Muscle layer of duodenum (tissue), 2 donors: ENCODE measurements around the gene IRF2.

Source experiments
- H3K27ac ChIP-seq: one replicate; pipeline ENCODE4 v1.7.0; 2013; ENCODE audit warnings: mild to moderate bottlenecking, low read length
- H3K27me3 ChIP-seq: one replicate; pipeline ENCODE4 v1.7.0; 2013; ENCODE audit warnings: low read depth, mild to moderate bottlenecking, control low read depth, low read length
- H3K36me3 ChIP-seq, 2 donors: one replicate each; pipeline ENCODE4 v1.7.0; 2013; ENCODE audit warnings: low read length in 2 of 2, control low read depth in 1 of 2, mild to moderate bottlenecking in 1 of 2; ENCODE audit not compliant: insufficient read depth in 2 of 2, control insufficient read depth in 1 of 2
- H3K4me1 ChIP-seq, 2 donors: one replicate each; pipeline ENCODE4 v1.7.0; 2013; ENCODE audit warnings: low read length in 2 of 2, mild to moderate bottlenecking in 2 of 2, control low read depth in 1 of 2, moderate library complexity in 1 of 2; ENCODE audit not compliant: insufficient read depth in 2 of 2, control insufficient read depth in 1 of 2
- H3K4me3 ChIP-seq, 2 donors: one replicate each; pipeline ENCODE4 v1.7.0; 2013; ENCODE audit warnings: low read length in 2 of 2, low read depth in 1 of 2, mild to moderate bottlenecking in 1 of 2
- H3K9me3 ChIP-seq, 2 donors: one replicate each; pipeline ENCODE4 v1.7.0; 2013; ENCODE audit warnings: low read length in 2 of 2, control low read depth in 1 of 2, mild to moderate bottlenecking in 1 of 2; ENCODE audit not compliant: control insufficient read depth in 1 of 2
- donor health status: healthy.

IRF2 gene

DNA sequence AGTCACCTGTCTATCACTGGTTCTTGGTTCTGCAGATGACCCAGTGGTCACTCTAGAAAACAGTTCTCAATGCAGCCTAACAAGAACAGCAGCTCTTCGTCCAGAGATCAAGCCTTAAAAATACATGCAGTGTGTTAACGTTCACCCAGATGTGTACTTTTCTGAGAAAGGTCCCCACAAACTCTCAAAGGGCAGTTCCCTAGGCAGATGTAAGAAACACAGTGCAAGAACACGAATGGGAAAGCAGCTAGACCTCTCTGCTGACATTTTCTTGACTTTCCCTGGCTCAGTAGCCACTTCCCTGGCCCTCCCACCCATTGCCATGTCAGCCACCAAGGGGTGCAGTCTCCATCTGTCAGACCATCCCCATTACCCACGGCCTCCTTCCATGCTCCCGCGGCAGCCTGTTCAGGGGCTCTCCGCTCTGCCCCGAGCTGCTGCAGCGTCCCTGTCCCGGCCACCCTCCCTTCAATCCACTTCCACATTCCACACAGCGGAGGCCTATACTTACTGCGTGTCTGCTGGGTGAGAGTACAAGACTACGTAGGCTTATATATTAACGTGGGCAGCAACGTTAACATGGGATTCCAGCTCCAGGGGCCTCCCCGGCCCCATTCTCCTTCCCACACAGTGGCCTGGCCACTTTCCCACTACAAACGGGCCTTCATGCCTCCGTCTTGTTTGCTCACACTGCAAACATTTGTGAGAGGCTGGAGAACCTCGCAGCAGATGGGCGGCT, 34.3 kb downstream of the IRF2 start:
- H3K4me3 ChIP-seq, result peak overlapping the region in 1 of 2 donors; percentile 17
- peak overlapping the region; percentile 33 for H3K27ac ChIP-seq
- no peaks in the 10 kb centered on the region for H3K9me3 ChIP-seq
- no peaks in the 10 kb centered on the region for H3K36me3 ChIP-seq
- peaks cover 6 to 37% of the 10 kb centered on the region in 2 donors for H3K4me1 ChIP-seq
- no peaks in the 10 kb centered on the region for H3K27me3 ChIP-seq

DNA sequence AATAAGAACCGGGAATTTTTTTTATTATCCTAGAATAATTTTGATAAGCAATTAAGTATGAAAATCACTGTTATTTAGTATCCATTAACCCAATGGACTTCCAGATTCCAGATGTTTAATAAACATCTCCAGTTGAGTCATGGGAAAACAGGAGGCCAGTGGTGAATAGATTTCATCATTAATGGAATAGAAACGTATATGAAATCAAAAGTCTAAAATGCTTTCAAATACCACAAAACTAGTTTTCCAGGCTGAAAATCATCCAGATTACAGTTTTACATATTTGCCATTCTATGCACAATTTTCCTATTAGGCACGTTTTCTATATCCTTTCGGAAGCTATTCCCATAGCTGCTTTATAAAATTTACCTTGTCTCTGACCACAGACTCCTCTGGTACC, 35.0 kb downstream of the IRF2 start:
- Histone ChIP-seq H3K4me1 (peaks cover 6 to 31% of the 10 kb centered on the region in 2 donors), H3K27ac (no peak overlapping the region), H3K27me3 (no peaks in the 10 kb centered on the region)

DNA sequence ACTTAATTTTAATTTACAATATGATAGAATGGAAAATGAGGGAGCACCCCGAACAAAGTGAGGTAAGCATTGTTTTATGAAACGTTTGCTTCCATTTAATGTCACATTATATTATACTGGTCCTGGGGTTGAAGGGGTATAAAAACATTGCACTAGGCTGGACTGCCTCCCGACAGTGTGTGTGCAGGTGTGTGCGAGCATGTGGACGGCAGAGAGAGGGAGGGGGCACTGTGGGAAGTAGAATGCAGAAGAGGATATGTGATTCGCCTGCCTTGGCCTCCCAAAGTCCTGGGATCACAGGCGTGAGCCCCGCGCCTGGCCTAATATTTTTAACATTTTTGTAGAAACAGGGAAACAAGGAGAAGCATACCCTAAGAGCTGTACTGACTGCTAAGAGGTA, 36.0 kb downstream of the IRF2 start:
- Histone ChIP-seq H3K4me1 (peaks cover 6 to 23% of the 10 kb centered on the region in 2 donors), H3K4me3 (no peak overlapping the region), H3K27me3 (no peaks in the 10 kb centered on the region), H3K27ac (no peak overlapping the region), H3K36me3 (no peaks in the 10 kb centered on the region), H3K9me3 (no peaks in the 10 kb centered on the region)

More for the DNA sequence above, 35.0 kb downstream of the IRF2 start:
- Histone ChIP-seq H3K9me3 (no peaks in the 10 kb centered on the region), H3K36me3 (no peaks in the 10 kb centered on the region), H3K4me3 (no peak overlapping the region)

DNA sequence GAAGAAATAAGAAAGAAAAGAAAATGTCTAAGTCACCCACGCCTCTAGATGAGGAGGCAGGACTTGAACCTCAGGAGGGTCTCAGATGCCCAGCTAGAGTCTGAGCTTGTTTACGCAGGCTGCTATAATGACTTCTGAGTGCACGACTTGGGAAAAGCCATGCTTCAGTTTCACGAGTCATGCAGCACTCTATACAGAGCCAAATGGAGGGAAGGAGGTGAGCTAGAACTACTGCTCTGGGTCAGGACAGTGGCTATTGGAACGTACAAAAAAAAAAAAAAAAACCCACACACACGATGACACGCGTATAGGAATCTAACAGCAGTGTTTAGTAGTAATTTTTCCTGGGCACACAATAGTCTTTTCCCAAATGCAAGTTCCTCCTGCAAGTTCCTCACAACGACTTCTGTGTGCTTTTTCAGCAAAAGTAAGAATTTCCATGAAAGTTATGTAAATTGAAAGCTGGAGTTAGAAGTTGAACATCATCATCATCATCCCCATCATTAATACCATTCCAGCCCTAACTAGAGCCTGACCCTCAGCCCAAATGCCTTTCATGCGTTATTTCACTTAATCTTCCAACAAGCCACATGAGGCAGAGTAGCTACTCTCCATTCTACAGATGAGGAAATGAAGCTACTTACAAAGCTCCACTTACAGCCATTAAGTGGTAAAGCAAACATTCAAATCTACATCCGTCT, 36.6 kb downstream of the IRF2 start:
- H3K4me1 ChIP-seq, result peaks cover 6 to 23% of the 10 kb centered on the region in 2 donors
- H3K27me3 ChIP-seq, result no peaks in the 10 kb centered on the region
- no peak overlapping the region for H3K4me3 ChIP-seq
- H3K27ac ChIP-seq, result no peak overlapping the region
- no peaks in the 10 kb centered on the region for H3K36me3 ChIP-seq
- no peaks in the 10 kb centered on the region for H3K9me3 ChIP-seq

DNA sequence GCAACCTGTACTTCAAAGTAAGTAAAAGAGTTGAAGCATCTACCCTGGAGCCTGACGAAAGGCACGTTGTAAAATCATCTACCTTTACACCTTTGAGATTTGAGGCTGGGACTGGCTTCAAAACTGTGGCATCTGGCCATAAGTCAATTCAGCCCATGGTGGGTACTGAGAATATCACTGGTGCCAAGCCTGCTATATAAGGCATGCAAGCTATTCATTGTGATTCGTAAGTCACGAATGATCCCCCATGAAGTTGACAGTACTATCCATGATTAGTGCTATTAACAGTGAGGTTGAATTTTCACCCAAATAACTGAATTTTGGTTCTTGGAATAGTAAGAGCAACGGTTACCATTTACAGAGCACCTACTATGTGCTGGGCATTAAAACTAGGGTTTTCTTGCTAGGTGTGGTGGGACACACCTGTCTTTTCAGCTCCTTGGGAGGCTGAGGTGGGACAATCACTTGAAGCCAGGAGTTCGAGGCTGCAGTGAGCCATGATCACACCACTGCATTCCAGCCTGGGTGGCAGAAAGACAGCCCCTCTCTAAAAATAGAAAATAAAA, 39.8 kb downstream of the IRF2 start:
- H3K27ac ChIP-seq, result no peak overlapping the region
- H3K4me3 ChIP-seq, result no peak overlapping the region
- no peaks in the 10 kb centered on the region for H3K9me3 ChIP-seq
- H3K36me3 ChIP-seq, result no peaks in the 10 kb centered on the region
- no peaks in the 10 kb centered on the region for H3K27me3 ChIP-seq
- H3K4me1 ChIP-seq, result peaks cover 0 to 8% of the 10 kb centered on the region in 2 donors

DNA sequence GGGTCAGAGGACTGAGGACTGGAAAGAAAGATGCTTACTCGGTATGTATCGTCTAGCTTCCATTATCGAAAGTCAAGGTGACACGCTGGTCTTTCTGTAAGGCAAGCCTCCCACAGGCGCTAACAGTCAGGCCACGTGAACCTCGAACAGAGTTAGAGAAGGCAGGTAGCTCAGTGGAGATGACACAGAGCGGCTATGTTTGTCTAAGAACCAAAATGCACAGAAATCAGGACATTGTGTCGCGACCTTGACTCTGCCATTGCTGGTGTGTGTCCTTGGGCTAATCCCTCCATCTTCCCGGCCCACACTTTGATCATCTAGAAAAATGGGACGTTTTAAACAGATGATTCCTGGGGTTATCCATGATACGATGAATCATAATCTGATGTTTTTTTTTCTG, 40.3 kb downstream of the IRF2 start:
- Histone ChIP-seq H3K36me3 (no peaks in the 10 kb centered on the region), H3K27ac (no peak overlapping the region), H3K4me1 (peaks cover 0 to 8% of the 10 kb centered on the region in 2 donors), H3K27me3 (no peaks in the 10 kb centered on the region), H3K9me3 (no peaks in the 10 kb centered on the region), H3K4me3 (no peak overlapping the region)

DNA sequence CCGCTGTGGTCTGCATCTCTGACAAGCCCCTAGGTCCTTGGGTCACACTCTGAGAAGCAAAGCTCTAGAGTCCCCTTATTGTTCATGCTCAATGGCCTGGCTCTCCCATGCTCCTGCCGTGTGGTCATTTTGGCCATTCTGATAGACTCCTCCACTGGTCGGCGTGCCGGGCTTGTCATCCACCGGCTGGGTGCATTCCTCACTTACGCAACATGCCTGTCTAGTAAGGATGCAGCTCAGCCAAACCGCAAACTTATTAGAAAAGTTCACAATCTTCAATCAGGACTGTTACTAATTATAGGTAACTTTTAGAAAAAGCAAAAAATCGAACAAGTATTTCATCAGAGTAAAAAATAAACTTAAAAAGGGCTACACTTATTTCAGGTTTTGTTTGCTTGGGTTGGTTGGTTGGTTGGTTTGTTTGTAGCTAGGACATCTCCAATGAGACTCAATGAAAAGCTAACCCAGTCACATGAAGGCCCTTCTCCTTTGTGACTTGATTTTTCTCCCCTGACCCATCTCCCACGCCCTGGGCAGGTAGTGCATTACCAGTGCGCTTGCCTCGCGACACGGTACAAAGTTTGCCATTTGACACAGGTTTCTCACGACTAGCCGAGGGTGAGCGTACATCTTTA, 41.0 kb downstream of the IRF2 start:
- Histone ChIP-seq H3K36me3 (peaks cover 0 to 4% of the 10 kb centered on the region in 2 donors), H3K27me3 (no peaks in the 10 kb centered on the region), H3K27ac (no peak overlapping the region), H3K4me1 (peaks cover 0 to 6% of the 10 kb centered on the region in 2 donors), H3K9me3 (no peaks in the 10 kb centered on the region), H3K4me3 (no peak overlapping the region)

DNA sequence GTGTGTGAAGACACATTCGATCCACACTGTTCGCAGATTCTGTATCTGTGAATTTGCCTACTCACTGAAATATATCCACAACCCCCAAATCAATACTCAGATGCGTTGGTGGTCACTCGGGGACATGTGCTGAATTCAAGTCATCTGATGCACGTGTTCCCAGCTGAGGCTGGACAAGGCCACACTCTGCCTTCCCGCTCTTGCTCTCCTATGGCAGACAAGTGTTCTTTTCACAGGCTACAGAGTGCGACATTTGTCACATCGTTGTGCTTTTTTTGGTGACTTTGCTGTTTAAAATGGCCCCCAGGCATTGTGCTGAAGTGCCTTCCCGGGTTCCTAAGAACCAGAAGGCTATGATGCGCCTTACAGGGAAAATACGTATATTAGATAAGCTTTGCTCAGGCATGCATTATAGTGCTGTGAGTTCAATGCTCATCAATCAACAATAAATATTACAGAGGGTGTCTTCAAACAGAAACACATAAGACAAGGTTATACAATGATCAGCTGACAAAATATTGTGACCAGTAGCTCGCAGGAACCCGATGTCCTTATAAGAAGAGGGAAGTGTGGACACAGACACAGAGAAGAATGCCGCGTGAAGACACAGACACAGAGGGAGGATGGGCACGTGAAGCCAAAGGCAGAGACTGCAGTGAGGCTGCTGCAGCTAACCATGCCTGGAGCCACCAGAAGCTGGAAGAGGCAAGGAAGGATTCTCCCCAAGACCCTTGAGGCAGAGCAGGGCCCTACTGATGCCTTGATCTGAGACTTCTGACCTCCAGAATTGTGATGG, 42.0 kb downstream of the IRF2 start:
- Histone ChIP-seq H3K9me3 (no peaks in the 10 kb centered on the region), H3K4me3 (no peak overlapping the region), H3K4me1 (peaks cover 0 to 4% of the 10 kb centered on the region in 2 donors), H3K36me3 (peaks cover under 1 to 4% of the 10 kb centered on the region in 2 donors), H3K27ac (no peak overlapping the region), H3K27me3 (no peaks in the 10 kb centered on the region)

DNA sequence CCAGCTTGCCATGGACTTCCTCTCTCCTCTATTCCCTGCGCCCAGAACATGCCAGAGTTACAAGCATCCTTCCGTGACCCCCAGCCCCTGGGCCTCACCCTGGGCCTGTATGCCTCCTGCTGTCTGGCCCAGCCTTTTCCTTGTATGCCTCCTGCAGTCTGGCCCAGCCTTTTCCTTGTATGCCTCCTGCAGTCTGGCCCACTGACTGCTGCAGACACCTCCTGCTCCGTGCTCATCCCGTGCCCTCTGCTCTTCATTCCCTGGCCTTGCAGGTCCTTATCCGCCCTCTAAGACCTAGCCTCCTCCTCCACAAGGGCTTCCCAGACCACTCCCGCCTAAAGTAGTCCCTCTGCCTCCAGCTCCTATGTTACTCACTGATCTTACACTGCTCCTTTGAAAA, 44.2 kb downstream of the IRF2 start:
- Histone ChIP-seq H3K36me3 (peaks cover 7 to 13% of the 10 kb centered on the region in 2 donors), H3K27ac (no peak overlapping the region), H3K4me1 (peaks cover 0 to 10% of the 10 kb centered on the region in 2 donors)

DNA sequence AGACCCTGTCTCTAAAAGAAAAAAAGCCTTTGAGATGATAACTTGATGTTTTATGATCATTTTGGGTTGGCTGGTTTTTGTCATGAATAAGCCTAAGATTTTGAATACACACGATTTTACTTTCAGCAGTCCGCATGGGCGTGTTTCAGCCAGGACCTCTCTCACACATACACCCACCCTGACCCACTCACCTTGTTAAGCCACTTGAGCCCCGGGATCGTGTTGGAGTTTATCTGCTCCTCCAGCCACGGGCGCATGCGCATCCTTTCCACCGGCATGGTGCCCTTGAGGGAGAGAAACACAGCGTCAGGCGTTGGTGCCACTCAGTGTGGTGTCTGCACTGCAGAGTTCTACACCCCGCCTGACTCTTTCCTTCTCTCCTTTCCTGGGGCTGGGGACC, 45.6 kb downstream of the IRF2 start:
- H3K36me3 ChIP-seq, result peaks cover 7 to 13% of the 10 kb centered on the region in 2 donors
- H3K27ac ChIP-seq, result no peak overlapping the region
- no peaks in the 10 kb centered on the region for H3K9me3 ChIP-seq
- H3K4me1 ChIP-seq, result peaks cover 0 to 12% of the 10 kb centered on the region in 2 donors
- no peaks in the 10 kb centered on the region for H3K27me3 ChIP-seq
- H3K4me3 ChIP-seq, result no peak overlapping the region

More for the DNA sequence above, 44.2 kb downstream of the IRF2 start:
- H3K27me3 ChIP-seq, result no peaks in the 10 kb centered on the region
- no peak overlapping the region for H3K4me3 ChIP-seq
- no peaks in the 10 kb centered on the region for H3K9me3 ChIP-seq
